ENCODE data around the gene MTG2. TPM values are rescaled to one million over a fixed set of nuclear protein-coding genes. Genes with fewer than 3 reads are reported as not detected.

Gene MTG2
- total and polyA plus RNA-seq, 2 of the 8 experiments (the other 6 are each of a cell fraction or from before 2014, with no cell fraction given), result 14.4 to 22.8 TPM

- Histone ChIP-seq H2BK5ac (ENCODE audit: low read depth, low read length) (no peak overlapping the region), H2BK20ac (ENCODE audit: low read length) (no peak overlapping the region), H3K4me1 (replicated peaks in 1 of 4; ENCODE audit: control insufficient read depth in 3 of 4, insufficient read depth in 4 of 4, low read length in 3 of 4) (no peaks in the 10 kb centered on the region), H3K79me1 (ENCODE audit: low read depth, low read length) (no peaks in the 10 kb centered on the region), H2AFZ (ENCODE audit: low read length) (no peak overlapping the region), H3K4ac (replicated peaks; ENCODE audit: insufficient read length, low read depth, low read length) (no peak overlapping the region), H3K23ac (ENCODE audit: insufficient read length) (no peak overlapping the region), H3K4me3 (ENCODE audit: extremely low read depth in 1 of 4, insufficient read depth in 2 of 4, low read depth in 3 of 4, low read length in 4 of 4) (no peak overlapping the region), H2BK12ac (ENCODE audit: low read depth, low read length) (no peak overlapping the region), H3K9me3 (ENCODE audit: insufficient read depth in 2 of 2, low read depth in 1 of 2, low read length in 1 of 2) (no peaks in the 10 kb centered on the region), H4K20me1 (replicated peaks in 1 of 2; ENCODE audit: control insufficient read depth in 1 of 2, insufficient read depth in 2 of 2, low read length in 2 of 2) (peaks cover 2 to 4% of the 10 kb centered on the region in 2 experiments), H2BK120ac (replicated peaks; ENCODE audit: low read depth, low read length) (no peak overlapping the region), H3K79me2 (ENCODE audit: control insufficient read depth in 1 of 2, insufficient read depth in 2 of 2, low read length in 2 of 2) (no peaks in the 10 kb centered on the region), H2AK5ac (ENCODE audit: low read depth, low read length) (no peak overlapping the region), H4K5ac (ENCODE audit: insufficient read length, low read depth, low read length) (no peak overlapping the region), H3K9ac (replicated peaks in 1 of 4; ENCODE audit: extremely low read depth in 1 of 4, low read depth in 3 of 4, low read length in 3 of 4) (no peak overlapping the region), H2BK15ac (ENCODE audit: low read length) (no peak overlapping the region), H3K18ac (ENCODE audit: extremely low read depth, low read length) (no peak overlapping the region), H3K27me3 (replicated peaks in 1 of 4; ENCODE audit: control insufficient read depth in 3 of 4, extremely low read depth in 1 of 4, insufficient read depth in 3 of 4, low read length in 3 of 4) (no peaks in the 10 kb centered on the region), H3K36me3 (ENCODE audit: control insufficient read depth in 2 of 4, insufficient read depth in 4 of 4, low read length in 3 of 4) (peaks cover 0 to 16% (median 7%) of the 10 kb centered on the region in 4 experiments; a peak in 6 of 8 replicates), H4K91ac (replicated peaks; ENCODE audit: insufficient read length, low read length) (no peak overlapping the region), H3K56ac (replicated peaks; ENCODE audit: insufficient read length, low read depth, low read length) (no peak overlapping the region), H3K23me2 (ENCODE audit: low read depth, low read length) (no peaks in the 10 kb centered on the region), H3K27ac (ENCODE audit: low read depth, low read length) (no peak overlapping the region), H3K4me2 (ENCODE audit: insufficient read depth in 1 of 2, low read depth in 2 of 2, low read length in 2 of 2) (no peak overlapping the region), H4K8ac (ENCODE audit: extremely low read depth, insufficient read depth, low read length) (no peak overlapping the region), H3K14ac (ENCODE audit: insufficient read length) (no peak overlapping the region)
- CTCF ChIA-PET (ENCODE audit: partially characterized antibody), result interaction anchor here (0.9 to 1.6 kb wide), 4 partner anchors 11 to 114 kb away, joined by 3 to 5 read pairs (median 4); no protein-coding TSS in a partner anchor
- FAIRE-seq, result no peak
- POLR2A ChIA-PET (ENCODE audit: partially characterized antibody), result no interaction called here
- WGBS, 2 experiments (ENCODE audit: extremely low coverage in 1 of 2, insufficient coverage in 1 of 2, insufficient read length in 1 of 2, insufficient replicate concordance in 2 of 2, low coverage in 1 of 2, low lambda C conversion rate in 2 of 2, missing lambda C conversion rate in 1 of 2), result 93% methylated on average over 10 of the region's 10 CpGs; no CpG with 5 or more reads in 1 of the 2 experiments
- DNase-seq (ENCODE audit: low read depth in 1 of 2, low spot score in 2 of 2), result no peak
- no peak for TF ChIP-seq EP300 (IDR thresholded peaks at IDR 0.05; ENCODE audit: borderline replicate concordance in 1 of 2, low read depth in 2 of 2, low read length in 2 of 2)
These were observed 12.9 kb downstream of the MTG2 start for GRCh38 chr20:62195736-62196135.
